GM12878 (cell line): ENCODE results near the gene TTLL10. TPM values are rescaled to one million over a fixed set of nuclear protein-coding genes. Genes with fewer than 3 reads are reported as not detected.

Source experiments
- ATAC-seq: fragments of 200-7000 bp; cut with Tn5 transposase; 3 replicates; pipeline ENCODE4 v1.9.1; 2020; ENCODE audit warnings: mild to moderate bottlenecking, moderate library complexity
- BruUV-seq: library from RNA; stranded (reverse); fragments of 400-500 nt; replicated peaks from 2 replicates; lab custom pipeline; 2021; lab: Mats Ljungman, UMichigan
- CTCF ChIA-PET: fragments of 300-600 bp; sonication (Branson Sonifier 250); formaldehyde crosslinking; extraction: SDS; loops from one replicate; lab custom pipeline; 2021; ENCODE audit warnings: inconsistent platforms; lab: Yijun Ruan, JAX
- POLR2A ChIA-PET: fragments of 350-600 bp; formaldehyde crosslinking; extraction: SDS; loops from one replicate; lab custom pipeline; 2021; ENCODE audit warnings: inconsistent platforms; lab: Charles Lee
- RAD21 ChIA-PET: fragments of 300-600 bp; sonication (Branson Sonifier 250); formaldehyde crosslinking; loops from one replicate; lab custom pipeline; 2023; ENCODE audit warnings: antibody characterized with exemption; ENCODE audit not compliant: unreplicated experiment; lab: Charles Lee
- SMC1A ChIA-PET: fragments of 300-600 bp; sonication (Branson Sonifier 250); formaldehyde crosslinking; loops from one replicate; lab custom pipeline; 2023; ENCODE audit not compliant: unreplicated experiment, uncharacterized antibody; lab: Charles Lee
- DNase-seq: peaks from one replicate; pipeline ENCODE4 v3.0.0-alpha.2; 2011; ENCODE audit warnings: low read depth, low spot score
- FAIRE-seq: peaks from 3 replicates; lab custom pipeline; 2011; peaks lifted over from hg19 to GRCh38; lab: Jason Lieb, UNC
- H2AFZ ChIP-seq: 2 replicates; pipeline ENCODE4 v1.6.0; 2011; ENCODE audit warnings: low read depth, low read length, control low read depth; ENCODE audit not compliant: control insufficient read depth
- H3K27ac ChIP-seq: 2 replicates; pipeline ENCODE4 v1.5.1; 2011; ENCODE audit warnings: control low read depth; ENCODE audit not compliant: control insufficient read depth, insufficient read depth
- H3K27me3 ChIP-seq, 2 experiments: replicated peaks in 1 of 2; 2 replicates each; pipeline versions ENCODE4 v1.6.0 to v1.6.1; 2011; ENCODE audit warnings: low read length in 1 of 2; ENCODE audit not compliant: control insufficient read depth in 2 of 2, insufficient read depth in 2 of 2
- H3K36me3 ChIP-seq, 2 experiments: 2 replicates each; pipeline ENCODE4 v1.5.1; 2011; ENCODE audit warnings: low read length in 1 of 2; ENCODE audit not compliant: control insufficient read depth in 2 of 2, insufficient read depth in 2 of 2
- H3K4me1 ChIP-seq: 2 replicates; pipeline ENCODE4 v1.6.1; 2011; ENCODE audit warnings: mild to moderate bottlenecking, low read length, moderate library complexity, mixed read lengths; ENCODE audit not compliant: control insufficient read depth, insufficient read depth
- H3K4me2 ChIP-seq: 2 replicates; pipeline ENCODE4 v1.6.0; 2011; ENCODE audit warnings: control low read depth; ENCODE audit not compliant: control insufficient read depth, insufficient read depth
- H3K4me3 ChIP-seq: fragments of 200-600 bp; sonication (generic); 2 replicates; pipeline ENCODE4 v1.5.1; 2016
- H3K79me2 ChIP-seq: 2 replicates; pipeline ENCODE4 v1.6.0; 2011; ENCODE audit warnings: low read length; ENCODE audit not compliant: control insufficient read depth, insufficient read depth
- H3K9ac ChIP-seq: 2 replicates; pipeline ENCODE4 v1.8.0; 2011; ENCODE audit warnings: low read length, control low read depth, mixed read lengths; ENCODE audit not compliant: control insufficient read depth, insufficient read depth
- H3K9me3 ChIP-seq: replicated peaks from 3 replicates; pipeline ENCODE4 v1.5.1; 2011; ENCODE audit warnings: mild to moderate bottlenecking, low read length; ENCODE audit not compliant: control insufficient read depth, insufficient read depth
- H4K20me1 ChIP-seq: 2 replicates; pipeline ENCODE4 v1.6.0; 2011; ENCODE audit not compliant: control insufficient read depth, insufficient read depth
- BACH1 ChIP-seq: fragments of 450-650 bp; IDR thresholded peaks from 2 replicates; pipeline ENCODE4 v1.6.1; 2017; ENCODE audit warnings: mild to moderate bottlenecking, borderline replicate concordance
- BHLHE40 ChIP-seq, 2 experiments: fragments of 450-650 bp in 1 of 2; IDR thresholded peaks; 2 replicates each; pipeline ENCODE4 v1.6.1; 2011 to 2017; ENCODE audit warnings: low read depth in 2 of 2, borderline replicate concordance in 1 of 2, improper control_type of control experiment in 1 of 2, low read length in 1 of 2, mild to moderate bottlenecking in 1 of 2
- CEBPZ ChIP-seq: fragments of 150-350 bp; IDR thresholded peaks from 2 replicates; pipeline ENCODE4 v1.6.1; 2016; ENCODE audit warnings: low read depth, low read length
- ETV6 ChIP-seq, 2 experiments: fragments of 450-650 bp in 1 of 2; IDR thresholded peaks in 1 of 2; conservative IDR thresholded peaks in 1 of 2; 2 replicates each; pipeline ENCODE4 v1.6.1; 2014; ENCODE audit warnings: antibody characterized with exemption in 1 of 2, borderline replicate concordance in 1 of 2, low read depth in 1 of 2, mild to moderate bottlenecking in 1 of 2, moderate library complexity in 1 of 2
- MLLT1 ChIP-seq: fragments of 450-650 bp; IDR thresholded peaks from 2 replicates; pipeline ENCODE4 v1.6.1; 2016; ENCODE audit warnings: mild to moderate bottlenecking
- NFYA ChIP-seq: IDR thresholded peaks from 2 replicates; pipeline ENCODE4 v1.6.1; 2011; ENCODE audit warnings: low read depth, mild to moderate bottlenecking, low read length, improper control_type of control experiment, borderline replicate concordance
- STAT1 ChIP-seq: fragments of 450-650 bp; conservative IDR thresholded peaks from 2 replicates; pipeline ENCODE4 v1.6.1; 2014; ENCODE audit warnings: antibody characterized with exemption, mild to moderate bottlenecking
- TAF1 ChIP-seq: IDR thresholded peaks from 2 replicates; pipeline ENCODE4 v1.6.1; 2011; ENCODE audit warnings: mild to moderate bottlenecking, low read depth, low read length, borderline replicate concordance
- ZNF217 ChIP-seq: fragments of 450-650 bp; IDR thresholded peaks from 2 replicates; pipeline ENCODE4 v1.6.1; 2017; ENCODE audit warnings: antibody characterized with exemption, mild to moderate bottlenecking
- WGBS: methylation state at CpG from one replicate; pipeline ENCODE4 v1.1.6; 2016; ENCODE audit warnings: low lambda C conversion rate; ENCODE audit not compliant: insufficient replicate concordance, insufficient coverage; ENCODE audit errors: missing lambda C conversion rate; 5-methylcytosine and 5-hydroxymethylcytosine counted together
- in situ Hi-C: fragments of 300-500 bp; cut with MboI; formaldehyde crosslinking; loops from 9 replicates; pipeline ENCODE4 v1.14.3; 2018; ENCODE audit warnings: mixed read lengths
- intact Hi-C: fragments of 100-400 bp; cut with micrococcal nuclease; formaldehyde crosslinking; loops from one replicate; pipeline ENCODE4 v1.14.2; 2022; ENCODE audit not compliant: unreplicated experiment
- polyA plus RNA-seq, 11 experiments: library from polyadenylated mRNA; depleted of rRNA in 4 of 11; unstranded in 6 of 11; stranded (reverse) in 5 of 11; fragments of >200 nt; fragmentation: Nextera tagmentation in 4 of 11; fragmentation: Illumina TruSeq in 1 of 11; extraction: Ambion mirVana in 4 of 11; extraction: Trizol in 1 of 11; gene quantifications; 1 replicate in 1 of 11; 2 replicates in 10 of 11; pipeline versions ENCODE4 v1.2.1 to v1.2.3, GENCODE V29; 2011 to 2016; ENCODE audit warnings: inconsistent platforms in 2 of 11, missing spikeins in 2 of 11, low read depth in 1 of 11
- total RNA-seq, 4 experiments: library from RNA; depleted of rRNA in 3 of 4; stranded (reverse); fragments of >200 nt in 3 of 4; fragmentation: Illumina TruSeq in 1 of 4; extraction: Trizol in 1 of 4; gene quantifications; 2 replicates each; pipeline versions ENCODE4 v1.2.1 to v1.2.3, GENCODE V29; 2013 to 2021

The TTLL10 gene
- total and polyA plus RNA-seq, 10 of the 15 experiments (the other 5 are each of a cell fraction or from before 2014, with no cell fraction given) = not detected

GRCh38 chr1:1204998-1205768, 31.5 kb downstream of the TTLL10 start:
- ChIA-PET RAD21 (interaction anchor here (0.9 to 2.1 kb wide), 5 partner anchors 26 to 83 kb away, joined by 3 to 10 read pairs (median 6); no protein-coding TSS in a partner anchor), SMC1A (interaction anchor here (1.0 to 1.5 kb wide), 2 partner anchors 46 to 83 kb away, joined by 3 to 4 read pairs; no protein-coding TSS in a partner anchor), CTCF (interaction anchor here (2.0 kb wide), 1 partner anchor 84 kb away, joined by 25 read pairs; no protein-coding TSS in a partner anchor), POLR2A (interaction anchor here (0.6 to 1.3 kb wide), 4 partner anchors 34 to 67 kb away, joined by 3 to 5 read pairs (median 4); no protein-coding TSS in a partner anchor)
- Histone ChIP-seq H4K20me1 (no peaks in the 10 kb centered on the region), H3K4me2 (peak overlapping the region; percentile 89; the same call in 1 of the 2 replicates), H3K27me3 (peaks cover 0 to 8% of the 10 kb centered on the region in 2 experiments; a peak in 1 of 4 replicates), H3K9ac (no peak overlapping the region), H3K4me3 (no peak overlapping the region), H3K79me2 (no peaks in the 10 kb centered on the region), H3K27ac (no peak overlapping the region), H2AFZ (no peak overlapping the region), H3K36me3 (no peaks in the 10 kb centered on the region), H3K4me1 (peaks cover 28% of the 10 kb centered on the region), H3K9me3 (no peaks in the 10 kb centered on the region)
- intact Hi-C loops (no loop called here), in situ Hi-C loops (no loop called here)
- DNase-seq (no peak), ATAC-seq (no peak), FAIRE-seq (no peak)
- TF ChIP-seq MLLT1 (no peak), BHLHE40 (IDR thresholded peaks at IDR 0.05; ENCODE audit: borderline replicate concordance in 1 of 2, low read depth in 2 of 2, low read length in 1 of 2) (no peak), STAT1 (no peak), TAF1 (no peak), ZNF217 (no peak), NFYA (no peak), CEBPZ (no peak), BACH1 (no peak), ETV6 (conservative IDR thresholded peaks at IDR 0.05 in 1 of 2, IDR thresholded peaks at IDR 0.05 in 1 of 2; ENCODE audit: borderline replicate concordance in 1 of 2, low read depth in 1 of 2) (no peak)
- no TSS peak for BruUV-seq
- 28% methylated on average over 19 of the region's 19 CpGs for WGBS
